H9 (cell line): ENCODE data around the gene DHRS9. TPM values are rescaled to one million over a fixed set of nuclear protein-coding genes. Genes with fewer than 3 reads are reported as not detected.
A peak's percentile ranks its signal among the peaks of the same experiment; 100 is the strongest.

ENCODE experiments used
- DNase-seq: peaks from one replicate; pipeline ENCODE4 v3.0.0-alpha.2; 2017
- H2AFZ ChIP-seq: one replicate; pipeline ENCODE4 v1.6.1; 2013; ENCODE audit warnings: mild to moderate bottlenecking, low read length, control low read depth, moderate library complexity
- H2AK5ac ChIP-seq: 2 replicates; pipeline ENCODE4 v1.6.1; 2013; ENCODE audit warnings: low read length, control low read depth, mixed read lengths; ENCODE audit not compliant: insufficient read length
- H2BK120ac ChIP-seq: one replicate; pipeline ENCODE4 v1.6.1; 2013; ENCODE audit warnings: low read depth, mild to moderate bottlenecking, low read length, control low read depth, inconsistent platforms; ENCODE audit not compliant: poor library complexity, severe bottlenecking
- H2BK12ac ChIP-seq: 2 replicates; pipeline ENCODE4 v1.6.1; 2013; ENCODE audit warnings: low read length, control low read depth, mixed read lengths, low read depth; ENCODE audit not compliant: insufficient read length
- H2BK15ac ChIP-seq: 2 replicates; pipeline ENCODE4 v1.6.1; 2013; ENCODE audit warnings: low read depth, low read length, control low read depth
- H2BK20ac ChIP-seq: one replicate; pipeline ENCODE4 v1.6.1; 2013; ENCODE audit warnings: low read depth, mild to moderate bottlenecking, low read length, control low read depth, inconsistent platforms; ENCODE audit not compliant: poor library complexity, severe bottlenecking
- H2BK5ac ChIP-seq: 2 replicates; pipeline ENCODE4 v1.6.1; 2013; ENCODE audit warnings: low read length, control low read depth, mixed read lengths; ENCODE audit not compliant: insufficient read length
- H3K14ac ChIP-seq: 2 replicates; pipeline ENCODE4 v1.6.1; 2013; ENCODE audit warnings: low read length, control low read depth; ENCODE audit not compliant: insufficient read depth
- H3K18ac ChIP-seq: 2 replicates; pipeline ENCODE4 v1.6.1; 2013; ENCODE audit warnings: low read depth, mild to moderate bottlenecking, mixed read lengths, low read length, control low read depth; ENCODE audit not compliant: insufficient read length
- H3K23ac ChIP-seq: 2 replicates; pipeline ENCODE4 v1.6.1; 2013; ENCODE audit warnings: low read length, control low read depth, mixed read lengths, low read depth; ENCODE audit not compliant: insufficient read length
- H3K23me2 ChIP-seq: 2 replicates; pipeline ENCODE4 v1.6.1; 2013; ENCODE audit warnings: low read depth, mild to moderate bottlenecking, mixed read lengths, low read length, control low read depth; ENCODE audit not compliant: insufficient read length, poor library complexity, severe bottlenecking
- H3K27ac ChIP-seq: 2 replicates; pipeline ENCODE4 v1.5.1; 2013; ENCODE audit warnings: low read length, control low read depth, mixed read lengths, low read depth; ENCODE audit not compliant: insufficient read length
- H3K27me3 ChIP-seq: 2 replicates; pipeline ENCODE4 v1.6.1; 2013; ENCODE audit warnings: low read length, control low read depth, inconsistent platforms; ENCODE audit not compliant: insufficient read depth
- H3K4ac ChIP-seq: 2 replicates; pipeline ENCODE4 v1.6.1; 2013; ENCODE audit warnings: low read depth, mild to moderate bottlenecking, control low read depth, inconsistent platforms, low read length, moderate library complexity
- H3K4me1 ChIP-seq: 2 replicates; pipeline ENCODE4 v1.6.1; 2013; ENCODE audit warnings: low read length, control low read depth, inconsistent platforms; ENCODE audit not compliant: insufficient read depth
- H3K4me2 ChIP-seq: 2 replicates; pipeline ENCODE4 v1.6.1; 2013; ENCODE audit warnings: low read length, control low read depth, mixed read lengths; ENCODE audit not compliant: insufficient read length, insufficient read depth
- H3K56ac ChIP-seq: 2 replicates; pipeline ENCODE4 v1.6.1; 2013; ENCODE audit warnings: low read depth, mild to moderate bottlenecking, mixed read lengths, low read length, control low read depth; ENCODE audit not compliant: insufficient read length
- H3K79me1 ChIP-seq: 2 replicates; pipeline ENCODE4 v1.6.1; 2013; ENCODE audit warnings: low read depth, mild to moderate bottlenecking, moderate library complexity, low read length, control low read depth, inconsistent platforms; ENCODE audit not compliant: insufficient read depth, poor library complexity, severe bottlenecking
- H3K79me2 ChIP-seq: 2 replicates; pipeline ENCODE4 v1.6.1; 2013; ENCODE audit warnings: low read length, control low read depth, inconsistent platforms; ENCODE audit not compliant: insufficient read depth
- H3K9ac ChIP-seq: 2 replicates; pipeline ENCODE4 v1.6.1; 2013; ENCODE audit warnings: low read length, control low read depth, mixed read lengths; ENCODE audit not compliant: insufficient read length; ENCODE audit errors: extremely low read depth
- H3K9me3 ChIP-seq: one replicate; pipeline ENCODE4 v1.6.1; 2013; ENCODE audit warnings: low read depth, low read length, inconsistent platforms; ENCODE audit not compliant: control insufficient read depth
- H3T11ph ChIP-seq: one replicate; pipeline ENCODE4 v1.6.1; 2013; ENCODE audit warnings: mild to moderate bottlenecking, low read length, control low read depth, inconsistent platforms
- H4K20me1 ChIP-seq: one replicate; pipeline ENCODE4 v1.6.1; 2013; ENCODE audit not compliant: control insufficient read depth, insufficient read length, insufficient read depth
- H4K5ac ChIP-seq: 2 replicates; pipeline ENCODE4 v1.6.1; 2013; ENCODE audit warnings: low read depth, mild to moderate bottlenecking, mixed read lengths, low read length, control low read depth; ENCODE audit not compliant: insufficient read length
- H4K8ac ChIP-seq: replicated peaks from 2 replicates; pipeline ENCODE4 v1.6.1; 2013; ENCODE audit warnings: low read length, control low read depth, mixed read lengths, low read depth; ENCODE audit not compliant: insufficient read length
- H4K91ac ChIP-seq: 2 replicates; pipeline ENCODE4 v1.6.1; 2013; ENCODE audit warnings: low read depth, mild to moderate bottlenecking, moderate library complexity, mixed read lengths, low read length, control low read depth; ENCODE audit not compliant: insufficient read length
- H3K27ac Mint-ChIP-seq, 3 experiments: 2 replicates in 2 of 3; 3 replicates in 1 of 3; pipeline ENCODE4 v1.8.0; 2020 to 2021; ENCODE audit warnings: mixed read lengths in 3 of 3, mild to moderate bottlenecking in 1 of 3, moderate library complexity in 1 of 3
- H3K27me3 Mint-ChIP-seq: 2 replicates; pipeline ENCODE4 v1.8.0; 2021; ENCODE audit warnings: low read depth, mild to moderate bottlenecking, moderate library complexity, mixed read lengths
- H3K36me3 Mint-ChIP-seq, 3 experiments: 2 replicates in 2 of 3; 3 replicates in 1 of 3; pipeline ENCODE4 v1.8.0; 2020 to 2021; ENCODE audit warnings: low read depth in 3 of 3, mixed read lengths in 3 of 3; ENCODE audit not compliant: insufficient read depth in 1 of 3
- H3K4me1 Mint-ChIP-seq, 2 experiments: 2 replicates each; pipeline ENCODE4 v1.8.0; 2020; ENCODE audit warnings: mixed read lengths in 2 of 2
- H3K4me3 Mint-ChIP-seq, 2 experiments: 2 replicates in 1 of 2; 3 replicates in 1 of 2; pipeline ENCODE4 v1.8.0; 2020 to 2021; ENCODE audit warnings: mild to moderate bottlenecking in 2 of 2, mixed read lengths in 2 of 2, moderate library complexity in 1 of 2
- H3K9me3 Mint-ChIP-seq, 2 experiments: 2 replicates in 1 of 2; 3 replicates in 1 of 2; pipeline ENCODE4 v1.8.0; 2020; ENCODE audit warnings: mild to moderate bottlenecking in 2 of 2, mixed read lengths in 2 of 2, moderate library complexity in 1 of 2
- CTCF ChIP-seq: fragments of 200-600 bp; sonication (generic); conservative IDR thresholded peaks from 3 replicates; pipeline ENCODE4 v1.8.0; 2021; ENCODE audit warnings: antibody characterized with exemption, mild to moderate bottlenecking
- WGBS: extraction: QIAGEN DNeasy Blood & Tissue Kit; methylation state at CpG from one replicate; pipeline ENCODE4 v1.1.7; 2013; ENCODE audit warnings: missing lambda C conversion rate, low lambda C conversion rate, mixed read lengths; ENCODE audit not compliant: insufficient read length; ENCODE audit errors: extremely low coverage; 5-methylcytosine and 5-hydroxymethylcytosine counted together
- total RNA-seq: library from RNA; stranded (reverse); gene quantifications from 2 replicates; pipeline ENCODE4 v1.2.1, GENCODE V29; 2021

DHRS9 gene
- total RNA-seq, 1 experiment from 2014 or later = not detected

DNA sequence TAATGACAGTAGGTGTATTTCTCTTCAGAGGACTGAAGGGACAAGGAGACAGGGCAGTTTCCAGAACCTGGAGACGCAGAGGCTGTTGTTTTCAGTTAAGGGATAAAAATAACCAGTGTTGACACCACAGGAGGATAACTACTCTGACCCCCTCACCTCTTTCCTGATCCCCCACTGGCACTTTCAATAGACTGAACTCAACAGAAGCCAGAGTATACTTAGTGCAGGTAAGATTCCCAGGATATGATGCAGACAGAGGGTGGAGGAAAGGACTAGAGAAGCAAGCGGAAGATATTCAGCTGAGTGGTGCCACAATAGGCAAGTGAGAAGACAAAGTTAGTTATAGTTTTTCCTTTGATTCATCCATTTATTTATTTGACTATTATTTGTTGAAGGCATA lies 19.8 kb downstream of the DHRS9 start:
- H3K4me1 Mint-ChIP-seq = peaks cover 8 to 12% of the 10 kb centered on the region in 2 experiments
- peak overlapping the region in 1 of 3 experiments; percentile 38; a peak in 1 of 7 replicates for H3K27ac Mint-ChIP-seq
- H2BK5ac ChIP-seq = no peak overlapping the region
- no peak overlapping the region for H3K27ac ChIP-seq
- no peaks in the 10 kb centered on the region for H3K9me3 ChIP-seq
- H4K20me1 ChIP-seq = no peaks in the 10 kb centered on the region
- no peak overlapping the region for H4K5ac ChIP-seq
- no peak overlapping the region for H2BK20ac ChIP-seq
- H3K4me3 Mint-ChIP-seq = peak overlapping the region in 1 of 2 experiments; percentile 23; a peak in 1 of 5 replicates
- H2BK15ac ChIP-seq = no peak overlapping the region
- H3K23me2 ChIP-seq = no peaks in the 10 kb centered on the region
- no CpG with 5 or more reads among the region's 2 CpGs for WGBS
- DNase-seq = no peak
- no peak overlapping the region for H3K23ac ChIP-seq
- no peak overlapping the region for H3T11ph ChIP-seq
- H3K4me2 ChIP-seq = no peak overlapping the region
- no peak overlapping the region for H3K56ac ChIP-seq
- H3K4ac ChIP-seq = no peak overlapping the region
- 0 out of 5 replicates have a peak, but pooled peaks cover 0 to under 1% of the 10 kb centered on the region in 2 experiments for H3K9me3 Mint-ChIP-seq
- no peak overlapping the region for H3K14ac ChIP-seq
- H2AFZ ChIP-seq = no peak overlapping the region
- no peak overlapping the region for H2BK120ac ChIP-seq
- peaks cover 32% of the 10 kb centered on the region for H3K27me3 Mint-ChIP-seq
- no peak overlapping the region for H2AK5ac ChIP-seq
- H4K8ac ChIP-seq = no peak overlapping the region
- TF ChIP-seq CTCF = no peak
- no peak overlapping the region for H4K91ac ChIP-seq
- no peak overlapping the region for H3K18ac ChIP-seq
- H3K79me2 ChIP-seq = no peaks in the 10 kb centered on the region
- H3K27me3 ChIP-seq = no peaks in the 10 kb centered on the region
- no peaks in the 10 kb centered on the region for H3K4me1 ChIP-seq
- H2BK12ac ChIP-seq = no peak overlapping the region
- no peaks in the 10 kb centered on the region for H3K36me3 Mint-ChIP-seq
- no peaks in the 10 kb centered on the region for H3K79me1 ChIP-seq
- no peak overlapping the region for H3K9ac ChIP-seq
